ENCODE data around the gene SCNN1G.

The SCNN1G gene

DNA sequence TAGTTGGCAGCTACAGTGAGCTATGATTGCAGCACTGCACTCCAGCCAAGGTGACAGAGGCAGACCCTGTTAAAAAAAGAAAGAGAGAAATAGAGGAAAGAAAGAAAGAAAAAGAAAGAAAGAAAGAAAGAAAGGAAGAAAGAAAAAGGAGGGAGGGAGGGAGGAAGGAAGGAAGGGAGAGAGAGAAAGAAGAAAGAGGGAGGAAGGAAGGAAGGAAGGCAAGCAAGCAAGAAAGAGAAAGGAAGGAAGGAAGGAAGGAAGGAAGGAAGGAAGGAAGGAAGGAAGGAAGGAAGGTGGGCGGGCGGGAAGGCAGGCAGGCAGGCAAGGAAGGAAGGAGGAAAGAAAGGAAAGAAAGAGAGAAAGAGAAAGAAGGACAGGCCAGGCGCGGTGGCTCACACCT, 1.0 kb upstream of the SCNN1G start:
- TF ChIP-seq, protein P1, sequence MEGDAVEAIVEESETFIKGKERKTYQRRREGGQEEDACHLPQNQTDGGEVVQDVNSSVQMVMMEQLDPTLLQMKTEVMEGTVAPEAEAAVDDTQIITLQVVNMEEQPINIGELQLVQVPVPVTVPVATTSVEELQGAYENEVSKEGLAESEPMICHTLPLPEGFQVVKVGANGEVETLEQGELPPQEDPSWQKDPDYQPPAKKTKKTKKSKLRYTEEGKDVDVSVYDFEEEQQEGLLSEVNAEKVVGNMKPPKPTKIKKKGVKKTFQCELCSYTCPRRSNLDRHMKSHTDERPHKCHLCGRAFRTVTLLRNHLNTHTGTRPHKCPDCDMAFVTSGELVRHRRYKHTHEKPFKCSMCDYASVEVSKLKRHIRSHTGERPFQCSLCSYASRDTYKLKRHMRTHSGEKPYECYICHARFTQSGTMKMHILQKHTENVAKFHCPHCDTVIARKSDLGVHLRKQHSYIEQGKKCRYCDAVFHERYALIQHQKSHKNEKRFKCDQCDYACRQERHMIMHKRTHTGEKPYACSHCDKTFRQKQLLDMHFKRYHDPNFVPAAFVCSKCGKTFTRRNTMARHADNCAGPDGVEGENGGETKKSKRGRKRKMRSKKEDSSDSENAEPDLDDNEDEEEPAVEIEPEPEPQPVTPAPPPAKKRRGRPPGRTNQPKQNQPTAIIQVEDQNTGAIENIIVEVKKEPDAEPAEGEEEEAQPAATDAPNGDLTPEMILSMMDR (conservative IDR thresholded peaks at IDR 0.05; ENCODE audit: control insufficient read depth, insufficient read depth, low read depth, low read length): no peak
- no peak overlapping the region for H3K4me3 ChIP-seq (ENCODE audit: control insufficient read depth, low read depth, low read length)
- no peak for DNase-seq (ENCODE audit: low read depth)

DNA sequence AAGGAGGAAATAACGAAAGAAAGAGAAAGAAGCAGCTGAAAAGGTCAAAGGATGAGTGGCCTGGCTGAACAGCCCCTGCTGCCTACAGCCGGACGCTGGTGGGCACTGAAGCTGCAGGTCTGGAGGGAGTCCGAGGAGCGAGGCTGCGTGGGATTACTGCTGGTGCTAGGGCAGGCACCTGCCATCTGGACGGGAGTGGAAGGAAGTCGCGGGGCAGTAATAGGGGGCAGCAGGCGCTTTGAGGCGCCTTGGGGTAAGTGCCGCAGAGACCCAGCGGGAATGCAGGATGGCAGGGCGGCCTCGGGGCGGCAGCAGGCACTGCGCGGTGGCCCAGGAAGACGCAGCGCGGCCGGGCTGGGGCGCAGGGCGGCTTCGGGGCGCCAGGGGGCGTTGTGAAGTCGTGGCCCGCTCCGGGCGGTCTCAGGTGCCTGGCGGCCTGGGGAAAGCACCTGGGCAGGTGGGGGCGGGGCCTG, 303 bp upstream of the SCNN1G start:
- no peak overlapping the region for H3K4me3 ChIP-seq (ENCODE audit: control insufficient read depth, low read depth, low read length)
- DNase-seq (ENCODE audit: low read depth): peak; percentile 44
- TF ChIP-seq, protein P1 (conservative IDR thresholded peaks at IDR 0.05; ENCODE audit: control insufficient read depth, insufficient read depth, low read depth, low read length): peak; percentile 39

DNA sequence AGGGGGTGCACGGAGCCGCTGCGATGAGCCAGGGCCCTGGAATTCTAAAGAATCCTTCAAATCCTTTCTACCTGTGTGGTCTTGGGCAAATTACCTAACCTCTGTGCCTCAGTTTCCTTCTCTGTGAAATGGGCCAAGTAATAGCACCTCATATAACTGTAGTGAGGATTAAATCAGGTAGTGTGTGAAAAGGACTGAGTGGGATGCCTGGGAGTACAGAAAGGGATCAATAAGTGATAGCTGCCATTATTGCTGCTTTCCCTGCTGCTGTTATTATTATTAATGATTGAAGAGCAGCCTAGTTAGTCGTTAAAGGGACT, 958 bp downstream of the SCNN1G start:
- TF ChIP-seq, protein P1 (conservative IDR thresholded peaks at IDR 0.05; ENCODE audit: control insufficient read depth, insufficient read depth, low read depth, low read length): no peak
- H3K4me3 ChIP-seq (ENCODE audit: control insufficient read depth, low read depth, low read length): no peak overlapping the region
- no peak for DNase-seq (ENCODE audit: low read depth)

DNA sequence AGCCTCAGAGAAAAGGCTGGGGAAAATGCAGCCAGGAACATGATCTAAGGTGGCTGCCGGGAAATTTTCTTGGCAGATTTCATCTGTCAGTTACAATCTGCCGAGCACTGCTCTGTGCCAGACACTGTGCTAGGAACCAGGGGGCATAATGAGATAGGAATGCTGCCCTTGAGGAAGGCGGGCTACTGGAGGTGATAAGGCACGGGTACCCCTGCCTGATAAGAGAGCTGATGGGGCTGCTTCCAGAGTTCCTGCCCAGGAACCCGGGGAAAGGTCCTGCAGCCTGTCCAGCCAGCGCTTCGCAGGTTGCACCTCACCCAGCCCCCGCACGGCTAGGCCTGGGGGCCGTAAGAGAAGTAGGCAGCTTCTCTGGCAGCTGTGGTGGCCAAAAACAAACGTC, 3.1 kb downstream of the SCNN1G start:
- no peak overlapping the region for H3K4me3 ChIP-seq (ENCODE audit: control insufficient read depth, low read depth, low read length)
- no peak for DNase-seq (ENCODE audit: low read depth)
- TF ChIP-seq, protein P1 (conservative IDR thresholded peaks at IDR 0.05; ENCODE audit: control insufficient read depth, insufficient read depth, low read depth, low read length): no peak

DNA sequence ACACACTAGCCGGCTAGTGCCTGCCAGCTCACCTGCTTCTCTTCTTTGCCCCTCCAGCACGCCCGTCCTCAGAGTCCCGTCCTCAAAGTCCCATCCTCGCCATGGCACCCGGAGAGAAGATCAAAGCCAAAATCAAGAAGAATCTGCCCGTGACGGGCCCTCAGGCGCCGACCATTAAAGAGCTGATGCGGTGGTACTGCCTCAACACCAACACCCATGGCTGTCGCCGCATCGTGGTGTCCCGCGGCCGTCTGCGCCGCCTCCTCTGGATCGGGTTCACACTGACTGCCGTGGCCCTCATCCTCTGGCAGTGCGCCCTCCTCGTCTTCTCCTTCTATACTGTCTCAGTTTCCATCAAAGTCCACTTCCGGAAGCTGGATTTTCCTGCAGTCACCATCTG, 3.6 kb downstream of the SCNN1G start:
- DNase-seq (ENCODE audit: low read depth): no peak
- TF ChIP-seq, protein P1 (conservative IDR thresholded peaks at IDR 0.05; ENCODE audit: control insufficient read depth, insufficient read depth, low read depth, low read length): no peak
- H3K4me3 ChIP-seq (ENCODE audit: control insufficient read depth, low read depth, low read length): no peak overlapping the region

DNA sequence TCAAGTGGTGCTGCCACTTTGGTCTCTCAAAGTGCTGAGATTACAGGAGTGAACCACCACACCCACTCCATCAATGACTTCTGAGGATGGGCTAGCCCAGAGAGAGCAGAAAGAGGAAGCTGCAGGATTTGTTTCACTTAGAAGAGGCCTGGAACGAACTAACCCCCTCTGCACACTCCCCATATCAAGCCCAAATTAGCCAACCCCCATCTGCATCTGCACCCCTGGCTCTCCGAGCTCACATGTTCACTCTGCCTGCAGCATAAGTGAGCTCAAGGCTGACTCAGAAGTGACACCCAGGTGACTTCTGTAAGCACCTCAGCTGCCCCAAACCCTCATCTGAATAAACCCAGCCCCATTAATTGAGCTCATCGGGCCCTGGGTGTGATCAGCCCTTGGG, 4.8 kb downstream of the SCNN1G start:
- no peak overlapping the region for H3K4me3 ChIP-seq (ENCODE audit: control insufficient read depth, low read depth, low read length)
- no peak for DNase-seq (ENCODE audit: low read depth)
- TF ChIP-seq, protein P1 (conservative IDR thresholded peaks at IDR 0.05; ENCODE audit: control insufficient read depth, insufficient read depth, low read depth, low read length): no peak

DNA sequence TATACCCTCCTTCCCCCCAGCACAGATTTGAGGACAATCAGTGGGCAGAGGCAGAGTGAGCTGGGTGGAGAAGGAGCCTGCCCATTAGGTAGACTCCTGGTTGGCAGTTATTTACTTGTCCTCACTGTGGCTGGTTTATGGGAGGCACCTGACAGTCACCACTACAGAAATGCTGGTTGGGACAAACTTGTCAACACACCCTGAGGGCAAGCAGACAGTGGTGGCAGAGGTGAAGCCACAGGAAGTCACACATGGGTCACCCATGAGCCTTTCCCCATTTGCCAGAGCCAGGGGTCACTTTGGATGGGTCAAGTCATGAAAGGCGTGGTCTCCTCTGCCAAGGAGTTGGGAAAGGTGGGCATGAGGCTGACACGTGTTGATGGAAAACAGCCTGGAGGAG, 6.4 kb downstream of the SCNN1G start:
- no peak overlapping the region for H3K4me3 ChIP-seq (ENCODE audit: control insufficient read depth, low read depth, low read length)
- DNase-seq (ENCODE audit: low read depth): no peak
- TF ChIP-seq, protein P1 (conservative IDR thresholded peaks at IDR 0.05; ENCODE audit: control insufficient read depth, insufficient read depth, low read depth, low read length): no peak

Data from fibroblast of mammary gland (primary cell).